ENCODE data around the gene NFATC3. TPM values are rescaled to one million over a fixed set of nuclear protein-coding genes. Genes with fewer than 3 reads are reported as not detected.

The NFATC3 gene
- total RNA-seq, 2 donors from 2014 or later: 64.2 to 90.1 TPM

DNA sequence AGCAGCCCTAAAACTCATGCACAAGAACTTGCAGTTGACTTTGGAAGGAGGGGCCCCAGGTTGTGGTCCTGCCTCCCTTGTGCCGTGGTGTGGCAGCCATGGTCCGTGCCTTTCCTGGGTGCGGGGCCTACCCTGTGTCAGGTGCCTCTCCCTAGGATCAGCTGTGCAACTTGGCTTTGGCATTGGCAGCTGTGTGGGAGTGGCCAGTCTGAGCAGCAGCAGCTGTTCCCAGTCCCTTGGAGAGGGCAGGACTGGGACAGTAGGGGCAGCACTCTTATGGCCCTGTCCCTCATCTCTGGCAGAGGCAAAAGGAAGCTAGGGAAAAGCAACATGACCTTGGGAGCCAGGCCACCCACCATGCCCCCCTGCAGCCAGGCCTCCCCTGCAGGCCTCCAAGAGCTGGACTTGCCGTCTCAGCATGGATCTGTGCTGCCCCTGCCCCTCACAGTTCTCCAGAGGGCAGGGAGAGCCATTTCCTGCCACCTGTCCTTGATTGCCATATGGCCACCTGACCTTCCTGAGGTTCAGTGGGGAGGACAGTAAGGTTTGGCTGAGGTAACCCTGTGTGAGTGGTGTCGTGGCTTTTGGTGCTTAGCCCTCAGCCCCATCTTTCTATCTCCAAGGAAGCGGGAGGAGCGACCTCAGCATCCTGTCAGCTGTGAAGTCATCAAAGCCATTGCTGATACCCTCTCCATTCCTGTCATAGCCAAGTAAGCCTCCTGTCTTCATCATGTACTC is 15.5 kb upstream of the NFATC3 start:
- Mint-ChIP-seq H3K27ac (peak overlapping the region; percentile 65 to 74), H3K9me3 (no peaks in the 10 kb centered on the region), H3K36me3 (peaks cover 39 to 49% of the 10 kb centered on the region in 2 donors)
- peak in 1 of 2 donors; percentile 60 for DNase-seq (ENCODE audit: low spot score in 2 of 2)
- ATAC-seq: peak; percentile 47 to 69

DNA sequence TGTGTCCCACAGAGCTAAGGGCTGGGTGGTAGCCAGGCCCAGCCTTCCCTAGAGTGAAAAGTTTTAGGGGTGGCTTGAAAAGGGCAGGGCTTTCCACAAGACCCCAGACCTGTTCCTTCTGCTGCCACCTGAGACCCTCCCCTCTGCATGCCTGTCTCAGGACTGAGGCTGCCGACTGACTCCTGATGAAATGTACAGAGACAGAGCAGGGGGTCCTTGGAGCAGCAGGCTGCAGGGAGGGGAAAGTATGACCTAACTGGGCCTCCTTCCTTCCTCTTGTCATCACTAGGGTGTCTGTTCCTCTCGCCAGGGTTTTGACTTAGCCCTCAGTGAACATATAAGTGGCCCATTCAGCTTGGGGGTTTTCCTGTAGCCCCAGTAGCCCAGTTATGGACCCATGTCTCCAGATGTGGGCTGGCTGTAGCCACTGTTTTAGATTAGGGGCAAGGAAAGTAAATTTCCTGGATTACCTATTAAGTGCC is 14.9 kb upstream of the NFATC3 start:
- peaks cover 45 to 55% of the 10 kb centered on the region in 2 donors for H3K36me3 Mint-ChIP-seq

DNA sequence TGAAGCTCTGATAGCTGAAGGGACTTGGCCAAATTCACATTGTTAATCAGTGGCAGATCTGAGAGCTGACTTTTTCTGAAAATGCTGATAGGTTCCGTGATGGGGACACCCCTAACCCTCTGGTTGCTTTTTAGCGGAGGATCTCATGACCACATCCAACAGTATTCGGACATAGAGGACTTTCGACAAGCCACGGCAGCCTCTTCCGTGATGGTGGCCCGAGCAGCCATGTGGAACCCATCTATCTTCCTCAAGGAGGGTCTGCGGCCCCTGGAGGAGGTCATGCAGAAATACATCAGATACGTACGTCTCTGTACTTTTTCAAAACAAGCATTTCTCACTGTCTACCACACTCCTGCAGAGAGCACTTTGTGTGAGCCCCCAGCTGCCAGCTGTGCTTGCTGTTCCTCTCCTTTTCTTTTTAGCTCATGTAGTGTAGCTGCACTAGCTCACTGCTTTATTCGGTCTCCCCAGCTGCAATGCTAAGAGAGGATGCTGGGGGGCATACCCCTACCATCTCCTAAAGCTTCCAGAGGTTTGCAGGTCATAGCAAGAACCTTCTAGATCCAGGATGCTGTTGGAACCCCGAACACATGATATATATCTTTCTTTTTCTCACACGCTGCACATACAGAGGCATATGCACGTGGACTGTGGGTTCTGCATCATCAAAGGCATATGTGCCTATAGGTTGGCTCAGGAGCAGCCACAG is 14.2 kb upstream of the NFATC3 start:
- Mint-ChIP-seq H3K9me3 (no peaks in the 10 kb centered on the region), H3K27ac (peak overlapping the region; percentile 70 to 74), H3K36me3 (peaks cover 51 to 61% of the 10 kb centered on the region in 2 donors)
- ATAC-seq: peak; percentile 38 to 77
- DNase-seq (ENCODE audit: low spot score in 2 of 2): peak in 1 of 2 donors; percentile 43

More for the DNA sequence above, 14.9 kb upstream of the NFATC3 start:
- ATAC-seq (peak in 1 of 2 donors; percentile 3), DNase-seq (ENCODE audit: low spot score in 2 of 2) (no peak)
- peak overlapping the region; percentile 70 to 74 for H3K27ac Mint-ChIP-seq
- H3K9me3 Mint-ChIP-seq: no peaks in the 10 kb centered on the region

DNA sequence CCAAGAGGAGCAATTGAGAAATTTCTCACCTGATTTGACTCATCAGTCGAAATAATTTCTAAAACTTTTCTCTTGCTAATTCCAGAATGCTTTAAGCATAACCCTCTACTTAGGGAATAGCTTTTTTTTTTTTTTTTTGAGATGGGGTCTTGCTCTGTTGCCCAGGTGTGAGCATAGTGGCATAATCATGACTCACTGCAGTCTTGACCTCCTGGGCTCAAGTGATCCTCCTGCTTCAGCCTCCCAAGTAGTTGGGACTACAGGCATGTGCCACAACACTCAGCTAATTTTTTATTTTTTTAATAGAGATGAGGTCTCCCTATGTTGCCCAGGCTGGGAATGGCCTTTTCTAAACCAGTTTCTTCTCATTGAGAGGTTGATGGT is 13.7 kb upstream of the NFATC3 start:
- Mint-ChIP-seq H3K36me3 (peaks cover 55 to 61% of the 10 kb centered on the region in 2 donors), H3K27ac (peak overlapping the region in 1 of 2 donors; percentile 74), H3K9me3 (no peaks in the 10 kb centered on the region)
- ATAC-seq: peak in 1 of 2 donors; percentile 6
- DNase-seq (ENCODE audit: low spot score in 2 of 2): no peak

DNA sequence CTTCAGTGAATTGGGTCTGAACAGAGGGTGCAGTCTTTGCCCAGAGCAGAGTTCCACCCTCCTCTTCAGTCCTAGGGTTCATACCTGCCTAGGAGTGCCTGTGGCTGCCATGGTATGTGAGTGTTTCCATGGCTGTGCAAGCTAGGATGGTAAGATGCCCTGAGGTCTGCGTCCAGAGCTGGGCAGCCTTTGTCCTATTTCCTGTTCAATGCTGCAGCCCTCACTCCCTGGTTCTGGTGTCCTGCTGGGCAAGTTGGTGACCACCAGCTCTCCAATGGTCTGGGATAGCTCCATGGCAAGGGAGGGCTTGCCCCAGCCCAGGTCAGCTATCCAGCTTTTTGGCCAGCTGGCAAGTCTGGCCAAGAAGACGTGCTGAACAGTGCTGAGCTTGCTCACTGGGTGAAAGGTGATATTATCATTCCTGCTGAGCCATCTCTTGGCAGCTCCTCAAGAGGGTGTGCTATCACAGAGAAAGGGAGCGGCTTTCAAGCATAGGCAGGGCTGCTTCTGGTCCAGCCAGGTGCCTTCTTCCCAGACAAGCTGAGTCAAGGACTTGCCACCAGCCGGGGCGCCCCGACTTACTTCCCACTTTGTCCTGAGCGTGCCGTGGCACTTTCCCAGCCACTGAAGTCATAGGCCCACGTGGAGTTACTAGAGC is 13.0 kb upstream of the NFATC3 start:
- no peaks in the 10 kb centered on the region for H3K9me3 Mint-ChIP-seq
- ATAC-seq: no peak

DNA sequence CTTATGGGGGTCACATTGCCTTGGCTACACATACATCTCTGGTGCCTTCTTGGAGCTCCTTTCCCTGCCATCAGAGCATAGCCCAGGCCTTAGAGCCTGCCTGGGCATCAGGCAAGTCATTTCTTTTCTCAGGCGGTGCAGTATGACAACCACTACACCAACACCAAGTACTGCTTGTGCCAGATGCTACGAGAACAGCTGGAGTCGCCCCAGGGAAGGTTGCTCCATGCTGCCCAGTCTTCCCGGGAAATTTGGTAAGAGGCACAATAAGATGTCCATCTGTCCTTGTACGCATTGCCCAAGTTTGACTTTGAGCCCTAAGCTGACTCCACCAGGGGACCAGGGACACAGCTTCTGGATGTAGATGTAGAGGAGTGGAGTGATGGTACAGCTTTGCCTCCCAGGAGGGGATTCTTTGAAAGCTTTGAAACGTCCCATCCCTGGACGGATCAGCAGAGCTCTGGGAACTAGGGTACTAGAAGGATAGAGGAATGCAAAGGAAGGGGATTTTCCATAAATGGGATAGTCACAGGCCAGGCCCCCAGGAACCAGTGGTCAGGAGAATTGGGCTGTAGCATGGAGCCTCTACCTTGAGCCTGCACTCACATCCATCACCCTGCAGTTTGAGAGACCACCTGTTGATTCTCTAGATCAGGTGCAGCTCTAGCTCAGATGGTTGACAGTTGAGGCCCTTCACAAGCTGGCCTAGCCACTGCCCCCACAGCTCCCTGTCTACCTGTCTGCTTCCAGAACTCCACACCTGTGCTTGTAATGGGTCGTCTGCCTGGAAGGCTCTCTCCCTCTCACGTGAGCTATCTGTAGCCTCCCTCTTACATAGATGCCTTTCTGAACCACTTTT is 11.0 kb upstream of the NFATC3 start:
- DNase-seq (ENCODE audit: low spot score in 2 of 2) (no peak), ATAC-seq (no peak)
- peaks cover 51 to 58% of the 10 kb centered on the region in 2 donors for H3K36me3 Mint-ChIP-seq
- H3K27ac Mint-ChIP-seq: peak overlapping the region; percentile 36 to 64
- no peaks in the 10 kb centered on the region for H3K9me3 Mint-ChIP-seq

More for the DNA sequence above, 13.0 kb upstream of the NFATC3 start:
- Mint-ChIP-seq H3K36me3 (peaks cover 57 to 63% of the 10 kb centered on the region in 2 donors), H3K27ac (no peak overlapping the region)
- no peak for DNase-seq (ENCODE audit: low spot score in 2 of 2)

DNA sequence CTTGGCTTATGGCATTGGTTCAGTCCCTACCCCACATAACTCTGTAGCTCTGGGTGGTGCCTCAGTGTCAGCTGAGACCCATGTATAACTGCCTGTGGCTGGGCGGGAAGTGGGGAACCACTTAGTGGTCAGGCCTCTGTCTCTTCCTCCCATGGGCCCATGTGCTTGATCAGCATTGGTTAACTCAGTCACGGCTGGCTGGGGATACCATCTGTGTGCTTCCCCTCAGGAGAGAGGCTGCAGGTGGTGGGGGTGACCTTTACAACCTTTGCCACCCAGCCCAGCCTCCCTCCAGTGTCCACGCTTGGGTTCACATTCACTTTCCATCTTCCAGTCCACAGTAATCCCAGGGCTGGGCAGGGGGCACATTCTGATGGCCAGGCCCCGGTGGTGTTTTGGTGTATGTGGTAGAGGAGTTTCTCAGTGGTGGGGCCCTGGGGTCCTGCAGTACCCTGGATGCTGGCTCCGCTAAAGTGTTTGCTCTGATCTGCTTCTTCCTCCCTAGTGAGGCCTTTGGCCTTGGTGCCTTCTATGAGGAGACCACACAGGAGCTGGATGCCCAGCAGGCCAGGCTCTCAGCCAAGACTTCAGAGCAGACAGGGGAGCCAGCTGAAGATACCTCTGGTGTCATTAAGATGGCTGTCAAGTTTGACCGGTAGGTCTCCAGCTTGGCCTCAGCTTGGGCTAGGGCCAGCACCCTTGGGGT is 10.2 kb upstream of the NFATC3 start:
- H3K9me3 Mint-ChIP-seq: no peaks in the 10 kb centered on the region
- peak; percentile 20 to 71 for ATAC-seq
- H3K36me3 Mint-ChIP-seq: peaks cover 47 to 58% of the 10 kb centered on the region in 2 donors
- DNase-seq (ENCODE audit: low spot score in 2 of 2): peak in 1 of 2 donors; percentile 80
- H3K27ac Mint-ChIP-seq: peak overlapping the region; percentile 26 to 64

DNA sequence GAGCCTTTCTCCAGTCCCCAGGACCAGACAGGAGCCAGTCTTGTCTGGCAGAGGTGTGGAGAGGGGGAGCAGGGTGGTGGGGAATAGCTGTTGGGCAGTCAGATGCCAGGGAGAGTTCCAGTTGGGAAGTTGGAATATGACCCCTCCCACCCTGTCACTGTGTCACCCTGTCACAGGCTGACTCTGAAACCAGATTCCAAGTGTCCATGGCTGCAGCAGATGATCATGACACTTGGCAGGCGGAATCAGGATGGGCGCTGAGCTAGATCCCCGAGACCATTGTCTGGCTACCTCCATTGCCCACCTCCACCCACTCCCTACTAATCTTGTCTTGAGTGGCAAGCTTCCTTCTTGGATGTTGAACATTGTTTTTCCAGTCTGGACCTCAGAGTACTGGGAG is 9.2 kb upstream of the NFATC3 start:
- no peak for DNase-seq (ENCODE audit: low spot score in 2 of 2)
- H3K36me3 Mint-ChIP-seq: peaks cover 37 to 51% of the 10 kb centered on the region in 2 donors
- H3K9me3 Mint-ChIP-seq: no peaks in the 10 kb centered on the region
- H3K27ac Mint-ChIP-seq: peak overlapping the region in 1 of 2 donors; percentile 64
- ATAC-seq: no peak

DNA sequence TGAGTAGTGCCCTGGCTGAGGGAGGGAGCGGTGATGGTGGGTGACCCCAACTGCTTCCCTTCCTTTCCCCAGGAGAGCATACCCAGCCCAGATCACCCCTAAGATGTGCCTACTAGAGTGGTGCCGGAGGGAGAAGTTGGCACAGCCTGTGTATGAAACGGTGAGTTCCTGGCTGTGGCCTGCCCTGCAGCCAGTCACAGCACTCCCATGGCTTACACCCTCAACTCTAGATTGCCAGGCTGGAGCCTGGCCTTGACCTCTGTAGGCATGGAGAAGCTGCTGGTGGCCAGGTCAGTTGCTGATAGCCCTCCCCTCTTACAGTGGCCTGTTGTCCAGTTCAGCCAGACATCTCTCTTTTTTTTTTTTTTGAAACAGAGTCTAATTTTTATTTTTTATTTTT is 8.6 kb upstream of the NFATC3 start:
- DNase-seq (ENCODE audit: low spot score in 2 of 2) (no peak), ATAC-seq (no peak)
- H3K27ac Mint-ChIP-seq: peak overlapping the region in 1 of 2 donors; percentile 64
- peaks cover 31 to 45% of the 10 kb centered on the region in 2 donors for H3K36me3 Mint-ChIP-seq
- no peaks in the 10 kb centered on the region for H3K9me3 Mint-ChIP-seq

DNA sequence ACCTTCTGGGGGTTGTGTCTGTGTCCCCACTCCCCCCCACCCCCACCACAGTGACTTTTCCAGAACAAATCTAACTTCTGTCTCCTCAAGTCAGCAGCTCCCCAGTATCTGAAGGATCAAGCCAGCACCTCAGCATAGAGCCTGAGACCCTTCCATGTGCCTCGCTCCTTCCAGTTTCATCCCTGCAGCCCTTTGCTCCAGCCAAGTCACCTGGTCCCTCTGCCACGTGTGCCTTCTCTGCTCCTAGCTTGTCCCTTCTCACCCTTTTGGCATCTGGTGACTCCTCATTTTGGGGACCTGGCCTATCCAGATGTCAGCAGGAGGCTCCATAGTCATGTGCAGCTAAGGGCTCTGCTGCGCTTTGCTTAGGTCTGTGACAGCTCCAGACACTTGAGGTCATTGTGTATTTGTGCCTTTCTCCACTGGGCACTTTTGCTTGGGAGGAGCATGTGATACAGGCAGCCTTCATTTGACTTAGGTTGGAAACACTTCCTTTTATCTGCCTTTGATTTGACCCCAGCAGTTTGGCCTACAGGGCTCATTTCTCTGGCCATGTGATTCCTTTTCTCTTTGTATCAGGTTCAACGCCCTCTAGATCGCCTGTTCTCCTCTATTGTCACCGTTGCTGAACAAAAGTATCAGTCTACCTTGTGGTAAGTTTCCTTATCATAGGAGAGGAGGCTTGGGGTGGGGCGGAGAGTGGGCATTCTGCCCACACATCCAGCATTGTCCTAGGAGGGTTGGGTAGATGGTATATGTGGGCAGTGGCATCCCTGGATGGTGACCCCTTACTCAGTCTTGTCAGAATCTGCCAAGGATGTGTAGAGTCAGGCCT is 7.1 kb upstream of the NFATC3 start:
- ATAC-seq: no peak
- H3K9me3 Mint-ChIP-seq: no peaks in the 10 kb centered on the region
- no peak for DNase-seq (ENCODE audit: low spot score in 2 of 2)
- peak overlapping the region; percentile 73 to 81 for H3K27ac Mint-ChIP-seq
- H3K36me3 Mint-ChIP-seq: peaks cover 31 to 35% of the 10 kb centered on the region in 2 donors

DNA sequence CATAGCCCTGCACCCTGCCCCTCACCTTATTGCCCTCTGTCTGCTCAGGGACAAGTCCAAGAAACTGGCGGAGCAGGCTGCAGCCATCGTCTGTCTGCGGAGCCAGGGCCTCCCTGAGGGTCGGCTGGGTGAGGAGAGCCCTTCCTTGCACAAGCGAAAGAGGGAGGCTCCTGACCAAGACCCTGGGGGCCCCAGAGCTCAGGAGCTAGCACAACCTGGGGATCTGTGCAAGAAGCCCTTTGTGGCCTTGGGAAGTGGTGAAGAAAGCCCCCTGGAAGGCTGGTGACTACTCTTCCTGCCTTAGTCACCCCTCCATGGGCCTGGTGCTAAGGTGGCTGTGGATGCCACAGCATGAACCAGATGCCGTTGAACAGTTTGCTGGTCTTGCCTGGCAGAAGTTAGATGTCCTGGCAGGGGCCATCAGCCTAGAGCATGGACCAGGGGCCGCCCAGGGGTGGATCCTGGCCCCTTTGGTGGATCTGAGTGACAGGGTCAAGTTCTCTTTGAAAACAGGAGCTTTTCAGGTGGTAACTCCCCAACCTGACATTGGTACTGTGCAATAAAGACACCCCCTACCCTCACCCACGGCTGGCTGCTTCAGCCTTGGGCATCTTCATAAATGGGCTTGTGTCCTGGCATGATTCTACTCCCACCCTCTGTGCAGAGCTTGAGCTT is 6.3 kb upstream of the NFATC3 start:
- ATAC-seq (no peak), DNase-seq (ENCODE audit: low spot score in 2 of 2) (no peak)
- H3K9me3 Mint-ChIP-seq: no peaks in the 10 kb centered on the region
- peaks cover 28 to 33% of the 10 kb centered on the region in 2 donors for H3K36me3 Mint-ChIP-seq
- peak overlapping the region; percentile 81 to 97 for H3K27ac Mint-ChIP-seq

DNA sequence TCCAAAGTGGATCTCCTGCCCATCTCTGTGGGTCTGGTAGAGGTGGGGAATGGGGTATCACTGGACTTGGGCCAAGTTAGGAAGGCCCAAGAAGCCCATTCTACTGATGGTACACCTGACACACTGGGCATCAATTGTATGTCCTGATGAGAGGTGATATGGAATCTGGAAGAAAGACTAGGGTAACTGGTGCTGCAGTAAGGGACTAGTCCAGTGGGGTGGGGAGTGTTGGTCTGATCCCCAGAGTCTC is 5.9 kb upstream of the NFATC3 start:
- peaks cover 27 to 29% of the 10 kb centered on the region in 2 donors for H3K36me3 Mint-ChIP-seq
- peak overlapping the region; percentile 81 to 97 for H3K27ac Mint-ChIP-seq
- H3K9me3 Mint-ChIP-seq: no peaks in the 10 kb centered on the region
- no peak for DNase-seq (ENCODE audit: low spot score in 2 of 2)
- ATAC-seq: no peak

DNA sequence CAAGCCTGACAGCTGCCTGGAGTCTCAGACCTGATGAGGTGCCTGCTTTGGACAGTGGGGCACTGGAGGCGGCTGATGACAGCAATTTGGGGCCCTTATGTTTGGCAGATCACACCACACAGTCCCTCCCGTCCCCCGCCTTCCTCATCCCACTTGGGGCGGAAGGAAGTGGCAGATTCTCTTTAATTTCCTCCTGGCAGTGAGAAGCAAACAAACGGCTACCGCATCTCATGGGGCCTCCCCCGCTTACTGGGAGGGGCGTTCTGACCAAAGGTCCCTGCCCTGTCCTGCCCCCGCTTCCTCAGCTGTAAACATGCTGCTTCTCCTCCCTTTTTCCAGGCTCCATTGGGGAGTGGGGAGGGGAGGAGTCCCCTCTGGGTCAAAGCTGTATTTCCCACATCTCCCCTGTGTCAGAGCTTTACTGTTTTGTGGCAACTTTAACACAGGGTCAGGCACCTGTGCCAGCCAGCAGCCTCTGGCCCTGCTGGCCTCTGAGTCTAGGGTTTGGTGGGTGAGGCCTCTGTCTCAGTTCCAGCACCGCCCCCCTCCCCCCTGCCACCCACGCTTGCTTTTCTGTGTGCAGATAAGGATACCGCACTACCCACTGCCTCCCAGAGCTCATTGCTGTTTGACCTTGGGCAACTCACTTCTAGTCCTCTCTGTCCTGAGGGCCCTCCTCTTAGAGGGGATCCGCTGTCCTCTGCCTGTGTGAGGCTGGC is 5.4 kb upstream of the NFATC3 start:
- ATAC-seq (peak; percentile 29 to 42), DNase-seq (ENCODE audit: low spot score in 2 of 2) (peak in 1 of 2 donors; percentile 86)
- Mint-ChIP-seq H3K36me3 (peaks cover 23 to 24% of the 10 kb centered on the region in 2 donors), H3K9me3 (no peaks in the 10 kb centered on the region), H3K27ac (peak overlapping the region; percentile 81 to 97)

Measured in activated naive CD4-positive, alpha-beta T cell treated with anti-CD3 and anti-CD28 coated beads, Interleukin-2, amount 50 U/mL, for 72 hours (primary cell).